Panc1 (cell line): ENCODE results near the gene CNPY2. TPM values are rescaled to one million over a fixed set of nuclear protein-coding genes. Genes with fewer than 3 reads are reported as not detected.

Experiments
- ATAC-seq: fragments of 200-7000 bp; cut with Tn5 transposase; 2 replicates; pipeline ENCODE4 v1.9.1; 2020; ENCODE audit warnings: mild to moderate bottlenecking, moderate library complexity
- BruUV-seq: library from RNA; stranded (reverse); fragments of 400-500 nt; replicated peaks from 2 replicates; lab custom pipeline; 2021; lab: Mats Ljungman, UMichigan
- CTCF ChIA-PET: fragments of 300-600 bp; sonication (Branson Sonifier 250); formaldehyde crosslinking; loops from one replicate; lab custom pipeline; 2022; ENCODE audit warnings: antibody characterized with exemption; lab: Charles Lee
- POLR2A ChIA-PET: fragments of 300-600 bp; sonication (Branson Sonifier 250); formaldehyde crosslinking; loops from one replicate; lab custom pipeline; 2022; ENCODE audit warnings: antibody characterized with exemption; lab: Charles Lee
- DNase-seq: peaks from one replicate; pipeline ENCODE4 v3.0.0-alpha.2; 2010; ENCODE audit warnings: low read depth, low spot score
- H3K27ac ChIP-seq: 2 replicates; pipeline ENCODE4 v1.5.1; 2011; ENCODE audit warnings: mild to moderate bottlenecking, low read length, inconsistent platforms
- H3K27me3 ChIP-seq: fragments of 200-500 bp; sonication (Bioruptor generic); 2 replicates; pipeline ENCODE4 v1.6.0; 2014; ENCODE audit warnings: low read length, inconsistent platforms; ENCODE audit not compliant: control insufficient read depth, insufficient read depth
- H3K36me3 ChIP-seq: fragments of 200-500 bp; sonication (Bioruptor generic); 2 replicates; pipeline ENCODE4 v1.5.1; 2014; ENCODE audit warnings: inconsistent platforms, mild to moderate bottlenecking, low read length, moderate library complexity; ENCODE audit not compliant: control insufficient read depth, insufficient read depth
- H3K4me1 ChIP-seq: 2 replicates; pipeline ENCODE4 v1.5.1; 2011; ENCODE audit warnings: inconsistent platforms, mild to moderate bottlenecking, low read length, moderate library complexity; ENCODE audit not compliant: control insufficient read depth, insufficient read depth
- H3K4me3 ChIP-seq, 2 experiments: 2 replicates each; pipeline ENCODE4 v1.5.1; 2011 to 2012; ENCODE audit warnings: low read depth in 2 of 2, low read length in 2 of 2, mild to moderate bottlenecking in 2 of 2, inconsistent platforms in 1 of 2, moderate library complexity in 1 of 2
- H3K9me3 ChIP-seq: fragments of 200-500 bp; sonication (Bioruptor generic); 2 replicates; pipeline ENCODE4 v1.5.1; 2014; ENCODE audit warnings: low read depth, mild to moderate bottlenecking, inconsistent platforms, low read length, moderate library complexity; ENCODE audit not compliant: control insufficient read depth, insufficient read depth
- POLR2AphosphoS5 ChIP-seq: IDR thresholded peaks from 2 replicates; pipeline ENCODE4 v1.6.1; 2012; ENCODE audit warnings: mild to moderate bottlenecking, low read depth, low read length, moderate library complexity
- SIN3A ChIP-seq: IDR thresholded peaks from 2 replicates; pipeline ENCODE4 v1.6.1; 2012; ENCODE audit warnings: low read depth, mild to moderate bottlenecking, low read length, moderate library complexity, borderline replicate concordance; ENCODE audit not compliant: insufficient read depth
- TCF7L2 ChIP-seq: IDR thresholded peaks from 2 replicates; pipeline ENCODE4 v1.6.1; 2011; ENCODE audit warnings: mild to moderate bottlenecking, low read depth, low read length, inconsistent platforms
- in situ Hi-C: cut with HindIII; loops from 2 replicates; pipeline ENCODE4 v1.10.0; 2016; ENCODE audit warnings: low sequenced_read_pairs, low pct_unique_long_range_greater_than_20kb
- intact Hi-C: fragments of 100-400 bp; cut with micrococcal nuclease; formaldehyde crosslinking; loops from one replicate; pipeline ENCODE4 v1.10.0; 2022; ENCODE audit not compliant: unreplicated experiment
- total RNA-seq: library from RNA; stranded (reverse); gene quantifications from one replicate; pipeline ENCODE4 v1.2.1, GENCODE V29; 2021; ENCODE audit not compliant: unreplicated experiment
- TF ChIP-seq, protein P1 (sequence below), 2 experiments: IDR thresholded peaks; 2 replicates each; pipeline ENCODE4 v1.6.1; 2011 to 2012; ENCODE audit warnings: low read depth in 2 of 2, control low read depth in 1 of 2, low read length in 1 of 2, mild to moderate bottlenecking in 1 of 2, moderate library complexity in 1 of 2; ENCODE audit not compliant: insufficient read depth in 1 of 2
- TF ChIP-seq, protein P2 (sequence below): fragments of 450-650 bp; IDR thresholded peaks from 2 replicates; pipeline ENCODE4 v1.5.1; 2017; ENCODE audit warnings: mild to moderate bottlenecking

Gene CNPY2
- total RNA-seq, 1 experiment from 2014 or later = 115 TPM

DNA sequence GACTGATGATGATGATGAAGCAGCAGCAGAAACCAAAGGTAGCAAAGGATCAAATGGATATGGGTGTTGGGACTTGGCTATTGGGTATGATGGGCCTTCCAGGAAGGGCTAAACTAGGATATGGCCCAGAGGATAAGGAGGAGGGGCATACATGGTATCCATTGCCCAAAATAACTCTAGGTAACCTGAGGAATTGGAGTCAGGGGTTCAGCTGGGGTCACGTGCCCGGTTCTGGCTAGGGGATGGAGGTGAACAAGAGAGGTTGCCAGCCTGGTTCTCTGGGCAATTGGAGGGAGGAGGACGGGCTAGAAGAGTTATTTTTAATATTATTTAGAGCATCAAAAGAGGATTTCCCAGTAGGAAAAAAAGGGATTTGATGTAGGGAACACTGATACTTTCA, 54.9 kb downstream of the CNPY2 start:
- ChIA-PET POLR2A (no interaction called here), CTCF (interaction anchor here (0.5 kb wide), 1 partner anchor 39 kb away, joined by 3 read pairs; no protein-coding TSS in a partner anchor)
- Histone ChIP-seq H3K36me3 (peaks cover 9% of the 10 kb centered on the region), H3K4me3 (no peak overlapping the region), H3K27ac (no peak overlapping the region), H3K4me1 (peaks cover 10% of the 10 kb centered on the region), H3K27me3 (no peaks in the 10 kb centered on the region), H3K9me3 (no peaks in the 10 kb centered on the region)
- intact Hi-C loops = no loop called here
- no TSS peak for BruUV-seq
- no peak for DNase-seq
- TF ChIP-seq POLR2AphosphoS5 (no peak), SIN3A (no peak), TCF7L2 (no peak)
- TF ChIP-seq, protein P1, sequence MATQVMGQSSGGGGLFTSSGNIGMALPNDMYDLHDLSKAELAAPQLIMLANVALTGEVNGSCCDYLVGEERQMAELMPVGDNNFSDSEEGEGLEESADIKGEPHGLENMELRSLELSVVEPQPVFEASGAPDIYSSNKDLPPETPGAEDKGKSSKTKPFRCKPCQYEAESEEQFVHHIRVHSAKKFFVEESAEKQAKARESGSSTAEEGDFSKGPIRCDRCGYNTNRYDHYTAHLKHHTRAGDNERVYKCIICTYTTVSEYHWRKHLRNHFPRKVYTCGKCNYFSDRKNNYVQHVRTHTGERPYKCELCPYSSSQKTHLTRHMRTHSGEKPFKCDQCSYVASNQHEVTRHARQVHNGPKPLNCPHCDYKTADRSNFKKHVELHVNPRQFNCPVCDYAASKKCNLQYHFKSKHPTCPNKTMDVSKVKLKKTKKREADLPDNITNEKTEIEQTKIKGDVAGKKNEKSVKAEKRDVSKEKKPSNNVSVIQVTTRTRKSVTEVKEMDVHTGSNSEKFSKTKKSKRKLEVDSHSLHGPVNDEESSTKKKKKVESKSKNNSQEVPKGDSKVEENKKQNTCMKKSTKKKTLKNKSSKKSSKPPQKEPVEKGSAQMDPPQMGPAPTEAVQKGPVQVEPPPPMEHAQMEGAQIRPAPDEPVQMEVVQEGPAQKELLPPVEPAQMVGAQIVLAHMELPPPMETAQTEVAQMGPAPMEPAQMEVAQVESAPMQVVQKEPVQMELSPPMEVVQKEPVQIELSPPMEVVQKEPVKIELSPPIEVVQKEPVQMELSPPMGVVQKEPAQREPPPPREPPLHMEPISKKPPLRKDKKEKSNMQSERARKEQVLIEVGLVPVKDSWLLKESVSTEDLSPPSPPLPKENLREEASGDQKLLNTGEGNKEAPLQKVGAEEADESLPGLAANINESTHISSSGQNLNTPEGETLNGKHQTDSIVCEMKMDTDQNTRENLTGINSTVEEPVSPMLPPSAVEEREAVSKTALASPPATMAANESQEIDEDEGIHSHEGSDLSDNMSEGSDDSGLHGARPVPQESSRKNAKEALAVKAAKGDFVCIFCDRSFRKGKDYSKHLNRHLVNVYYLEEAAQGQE (IDR thresholded peaks at IDR 0.05; ENCODE audit: insufficient read depth in 1 of 2, low read depth in 2 of 2, low read length in 1 of 2) = no peak
- TF ChIP-seq, protein P2, sequence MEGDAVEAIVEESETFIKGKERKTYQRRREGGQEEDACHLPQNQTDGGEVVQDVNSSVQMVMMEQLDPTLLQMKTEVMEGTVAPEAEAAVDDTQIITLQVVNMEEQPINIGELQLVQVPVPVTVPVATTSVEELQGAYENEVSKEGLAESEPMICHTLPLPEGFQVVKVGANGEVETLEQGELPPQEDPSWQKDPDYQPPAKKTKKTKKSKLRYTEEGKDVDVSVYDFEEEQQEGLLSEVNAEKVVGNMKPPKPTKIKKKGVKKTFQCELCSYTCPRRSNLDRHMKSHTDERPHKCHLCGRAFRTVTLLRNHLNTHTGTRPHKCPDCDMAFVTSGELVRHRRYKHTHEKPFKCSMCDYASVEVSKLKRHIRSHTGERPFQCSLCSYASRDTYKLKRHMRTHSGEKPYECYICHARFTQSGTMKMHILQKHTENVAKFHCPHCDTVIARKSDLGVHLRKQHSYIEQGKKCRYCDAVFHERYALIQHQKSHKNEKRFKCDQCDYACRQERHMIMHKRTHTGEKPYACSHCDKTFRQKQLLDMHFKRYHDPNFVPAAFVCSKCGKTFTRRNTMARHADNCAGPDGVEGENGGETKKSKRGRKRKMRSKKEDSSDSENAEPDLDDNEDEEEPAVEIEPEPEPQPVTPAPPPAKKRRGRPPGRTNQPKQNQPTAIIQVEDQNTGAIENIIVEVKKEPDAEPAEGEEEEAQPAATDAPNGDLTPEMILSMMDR = no peak
- in situ Hi-C loops = no loop called here
- no peak for ATAC-seq

DNA sequence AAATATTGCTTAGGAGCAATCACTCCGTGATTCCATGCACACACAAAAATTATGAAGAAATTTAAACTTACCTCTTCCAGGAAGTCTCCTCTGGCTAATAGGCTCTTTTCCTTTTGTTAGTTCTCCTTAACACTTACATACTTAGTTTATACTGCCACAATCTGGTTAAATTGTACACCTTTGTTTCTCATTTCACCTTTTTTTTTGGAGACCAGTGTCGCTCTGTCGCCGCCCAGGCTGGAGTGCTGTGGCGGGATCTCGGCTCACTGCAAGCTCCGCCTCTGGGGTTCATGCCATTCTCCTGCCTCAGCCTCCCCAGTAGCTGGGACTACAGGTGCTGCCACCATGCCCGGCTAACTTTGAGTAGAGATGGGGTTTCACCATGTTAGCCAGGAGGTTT, 55.4 kb downstream of the CNPY2 start:
- ChIA-PET POLR2A (no interaction called here), CTCF (no interaction called here)
- intact Hi-C loops = no loop called here
- TF ChIP-seq, protein P1 (IDR thresholded peaks at IDR 0.05; ENCODE audit: insufficient read depth in 1 of 2, low read depth in 2 of 2, low read length in 1 of 2) = no peak
- TF ChIP-seq, protein P2 = no peak
- TF ChIP-seq SIN3A = no peak
- no peak for TF ChIP-seq POLR2AphosphoS5
- no peak for TF ChIP-seq TCF7L2
- Histone ChIP-seq H3K27ac (no peak overlapping the region), H3K9me3 (no peaks in the 10 kb centered on the region), H3K4me3 (no peak overlapping the region), H3K36me3 (peaks cover 9% of the 10 kb centered on the region), H3K4me1 (peaks cover 10% of the 10 kb centered on the region), H3K27me3 (no peaks in the 10 kb centered on the region)
- ATAC-seq (no peak), DNase-seq (no peak)
- in situ Hi-C loops = no loop called here
- BruUV-seq = no TSS peak

Other genes with a start within 250 kb of the CNPY2 start
- 0.90 TPM for gene ERBB3, start 235.8 kb downstream of the CNPY2 start, total RNA-seq
- 175 TPM for gene PA2G4, start 211.4 kb downstream of the CNPY2 start, total RNA-seq
- 2,264 TPM for gene RPL41, start 199.4 kb downstream of the CNPY2 start, total RNA-seq
- 6.0 TPM for gene ZC3H10, start 197.7 kb downstream of the CNPY2 start, total RNA-seq
- 152 TPM for gene ESYT1, start 187.7 kb downstream of the CNPY2 start, total RNA-seq
- 66.5 TPM for gene MYL6B, start 163.4 kb downstream of the CNPY2 start, total RNA-seq
- 1,024 TPM for gene MYL6, start 157.6 kb downstream of the CNPY2 start, total RNA-seq
- gene SMARCC2, start 126.5 kb downstream of the CNPY2 start, total RNA-seq = 129 TPM
- gene RNF41, start 94.1 kb downstream of the CNPY2 start, total RNA-seq = 35.3 TPM
- 99.6 TPM for gene NABP2, start 91.6 kb downstream of the CNPY2 start, total RNA-seq
- 0.23 TPM for gene SLC39A5, start 85.9 kb downstream of the CNPY2 start, total RNA-seq
- gene ANKRD52, start 57.6 kb downstream of the CNPY2 start, total RNA-seq = 67.5 TPM
- 20.0 TPM for gene COQ10A, start 49.0 kb downstream of the CNPY2 start, total RNA-seq
- gene CS, start 15.7 kb downstream of the CNPY2 start, total RNA-seq = 240 TPM
- gene PAN2, start 18.0 kb upstream of the CNPY2 start, total RNA-seq = 71.9 TPM
- 0.41 TPM for gene IL23A, start 22.9 kb upstream of the CNPY2 start, total RNA-seq
- 50.4 TPM for gene STAT2, start 44.1 kb upstream of the CNPY2 start, total RNA-seq
- gene APOF, start 46.9 kb upstream of the CNPY2 start, total RNA-seq = 0.10 TPM
- 46.2 TPM for gene TIMELESS, start 133.4 kb upstream of the CNPY2 start, total RNA-seq
- not detected for gene MIP, start 138.7 kb upstream of the CNPY2 start, total RNA-seq
- 3.7 TPM for gene SPRYD4, start 152.6 kb upstream of the CNPY2 start, total RNA-seq
- 1.3 TPM for gene GLS2, start 172.2 kb upstream of the CNPY2 start, total RNA-seq
- 18.2 TPM for gene RBMS2, start 205.8 kb upstream of the CNPY2 start, total RNA-seq